Natural killer cell (primary cell): Measurements from ENCODE around the gene CPNE4. TPM values are rescaled to one million over a fixed set of nuclear protein-coding genes. Genes with fewer than 3 reads are reported as not detected.
A peak's percentile ranks its signal among the peaks of the same experiment; 100 is the strongest.

Experiments
- ATAC-seq, 3 donors: fragments of 150-1000 bp in 2 of 3; fragments of 200-7000 bp in 1 of 3; cut with Tn5 transposase; 1 replicate in 1 of 3; 2 replicates in 2 of 3; pipeline ENCODE4 v1.10.0; 2021; ENCODE audit warnings: mild to moderate bottlenecking in 2 of 3, moderate library complexity in 2 of 3
- DNase-seq, 2 donors: peaks; one replicate each; pipeline versions ENCODE4 v3.0.0 to v3.0.0-alpha.2; 2013 to 2021; ENCODE audit warnings: mixed read lengths in 1 of 2
- H3K27ac ChIP-seq: one replicate; pipeline ENCODE4 v1.5.1; 2013; ENCODE audit warnings: mild to moderate bottlenecking, low read length
- H3K27me3 ChIP-seq: one replicate; pipeline ENCODE4 v1.6.1; 2013; ENCODE audit warnings: low read length; ENCODE audit not compliant: control insufficient read depth, insufficient read depth
- H3K36me3 ChIP-seq: one replicate; pipeline ENCODE4 v1.6.1; 2013; ENCODE audit warnings: low read length; ENCODE audit not compliant: control insufficient read depth, insufficient read depth
- H3K4me1 ChIP-seq: one replicate; pipeline ENCODE4 v1.6.1; 2013; ENCODE audit warnings: low read length; ENCODE audit not compliant: control insufficient read depth, insufficient read depth
- H3K4me3 ChIP-seq: one replicate; pipeline ENCODE4 v1.5.1; 2013; ENCODE audit warnings: low read length
- H3K9me3 ChIP-seq: one replicate; pipeline ENCODE4 v1.6.1; 2013; ENCODE audit warnings: low read length; ENCODE audit not compliant: control insufficient read depth, insufficient read depth
- H3K27ac Mint-ChIP-seq, 2 donors: one replicate each; pipeline ENCODE4 v1.8.0; 2022; ENCODE audit warnings: mild to moderate bottlenecking in 2 of 2, mixed read lengths in 2 of 2, moderate library complexity in 1 of 2
- H3K27me3 Mint-ChIP-seq, 2 donors: one replicate each; pipeline ENCODE4 v1.8.0; 2022; ENCODE audit warnings: low read depth in 2 of 2, mixed read lengths in 2 of 2
- H3K36me3 Mint-ChIP-seq: one replicate; pipeline ENCODE4 v1.8.0; 2022; ENCODE audit warnings: mixed read lengths
- H3K4me1 Mint-ChIP-seq, 2 donors: one replicate each; pipeline ENCODE4 v1.8.0; 2022; ENCODE audit warnings: mixed read lengths in 2 of 2
- H3K4me3 Mint-ChIP-seq: one replicate; pipeline ENCODE4 v1.8.0; 2022; ENCODE audit warnings: mild to moderate bottlenecking, moderate library complexity, mixed read lengths
- H3K9me3 Mint-ChIP-seq, 2 donors: one replicate each; pipeline ENCODE4 v1.8.0; 2022; ENCODE audit warnings: mixed read lengths in 2 of 2
- CTCF ChIP-seq: fragments of 200-600 bp; IDR thresholded peaks from one replicate; pipeline ENCODE4 v1.8.0; 2022; ENCODE audit warnings: antibody characterized with exemption
- WGBS: methylation state at CpG from one replicate; pipeline ENCODE4 v1.1.7; 2013; ENCODE audit warnings: missing lambda C conversion rate; ENCODE audit not compliant: insufficient coverage; 5-methylcytosine and 5-hydroxymethylcytosine counted together
- intact Hi-C: fragments of 100-400 bp; cut with micrococcal nuclease; formaldehyde crosslinking; loops from one replicate; pipeline ENCODE4 v1.14.2; 2022
- total RNA-seq, 4 donors: library from RNA; stranded (reverse); fragments of 120-200 nt in 1 of 4; gene quantifications; one replicate each; pipeline versions ENCODE4 v1.2.3 to v1.2.4, GENCODE V29; 2013 to 2022

The CPNE4 gene
- total RNA-seq, 3 donors from 2014 or later (not counting 1 experiment from before 2014, with no cell fraction given) = not detected

GRCh38 chr3:131725414-131725813 is 309.4 kb downstream of the CPNE4 start:
- Mint-ChIP-seq H3K36me3 (no peaks in the 10 kb centered on the region), H3K4me3 (no peak overlapping the region), H3K4me1 (no peaks in the 10 kb centered on the region), H3K27me3 (peaks cover 6 to 24% of the 10 kb centered on the region in 2 donors), H3K27ac (no peak overlapping the region), H3K9me3 (no peaks in the 10 kb centered on the region)
- no peaks in the 10 kb centered on the region for H3K27me3 ChIP-seq
- H3K4me1 ChIP-seq = no peaks in the 10 kb centered on the region
- H3K9me3 ChIP-seq = no peaks in the 10 kb centered on the region
- intact Hi-C loops = no loop called here
- no peak overlapping the region for H3K27ac ChIP-seq
- no peak for TF ChIP-seq CTCF
- ATAC-seq (no peak), DNase-seq (no peak)
- H3K4me3 ChIP-seq = no peak overlapping the region
- H3K36me3 ChIP-seq = no peaks in the 10 kb centered on the region

GRCh38 chr3:131723343-131723742 is 311.5 kb downstream of the CPNE4 start:
- no peaks in the 10 kb centered on the region for H3K9me3 ChIP-seq

GRCh38 chr3:131717493-131717892 is 317.3 kb downstream of the CPNE4 start:
- TF ChIP-seq CTCF = no peak
- no peaks in the 10 kb centered on the region for H3K36me3 Mint-ChIP-seq
- Histone ChIP-seq H3K4me1 (peaks cover 4% of the 10 kb centered on the region), H3K4me3 (no peak overlapping the region), H3K9me3 (no peaks in the 10 kb centered on the region), H3K36me3 (no peaks in the 10 kb centered on the region), H3K27ac (no peak overlapping the region), H3K27me3 (no peaks in the 10 kb centered on the region)
- H3K4me3 Mint-ChIP-seq = peak overlapping the region; percentile 33
- H3K27ac Mint-ChIP-seq = no peak overlapping the region
- ATAC-seq = no peak
- H3K4me1 Mint-ChIP-seq = peaks cover 24 to 25% of the 10 kb centered on the region in 2 donors
- peaks cover 3 to 5% of the 10 kb centered on the region in 2 donors for H3K27me3 Mint-ChIP-seq
- no peaks in the 10 kb centered on the region for H3K9me3 Mint-ChIP-seq
- intact Hi-C loops = no loop called here
- 72% methylated on average over 7 of the region's 7 CpGs for WGBS
- DNase-seq = no peak

More at GRCh38 chr3:131723343-131723742, 311.5 kb downstream of the CPNE4 start:
- no peak overlapping the region for H3K27ac ChIP-seq
- 88% methylated on average over 4 of the region's 5 CpGs for WGBS
- no peak overlapping the region for H3K27ac Mint-ChIP-seq
- no peaks in the 10 kb centered on the region for H3K9me3 Mint-ChIP-seq
- DNase-seq = no peak
- H3K4me3 Mint-ChIP-seq = no peak overlapping the region
- H3K27me3 ChIP-seq = no peaks in the 10 kb centered on the region
- no peak for TF ChIP-seq CTCF
- H3K4me1 ChIP-seq = no peaks in the 10 kb centered on the region
- no peak overlapping the region for H3K4me3 ChIP-seq
- H3K4me1 Mint-ChIP-seq = peaks cover 3 to 4% of the 10 kb centered on the region in 2 donors
- H3K36me3 ChIP-seq = no peaks in the 10 kb centered on the region
- peaks cover 7 to 24% of the 10 kb centered on the region in 2 donors for H3K27me3 Mint-ChIP-seq
- no peaks in the 10 kb centered on the region for H3K36me3 Mint-ChIP-seq
- intact Hi-C loops = no loop called here
- ATAC-seq = no peak

- ATAC-seq (peak in 1 of 3 donors; percentile 52), DNase-seq (no peak)
- Mint-ChIP-seq H3K27me3 (peaks cover 0 to 3% of the 10 kb centered on the region in 2 donors), H3K4me3 (peak overlapping the region; percentile 9), H3K27ac (peak overlapping the region in 1 of 2 donors; percentile 8), H3K4me1 (peaks cover 24 to 25% of the 10 kb centered on the region in 2 donors), H3K36me3 (no peaks in the 10 kb centered on the region), H3K9me3 (no peaks in the 10 kb centered on the region)
- Histone ChIP-seq H3K4me1 (peaks cover 4% of the 10 kb centered on the region), H3K4me3 (no peak overlapping the region), H3K27me3 (no peaks in the 10 kb centered on the region), H3K36me3 (no peaks in the 10 kb centered on the region), H3K27ac (no peak overlapping the region), H3K9me3 (no peaks in the 10 kb centered on the region)
- WGBS = 35% methylated on average over 3 of the region's 4 CpGs
- intact Hi-C loops = no loop called here
- no peak for TF ChIP-seq CTCF
These were observed 317.9 kb downstream of the CPNE4 start for GRCh38 chr3:131716943-131717342.
